Rectal smooth muscle tissue (tissue), 1 donor: Measurements from ENCODE around the gene CERS6.
"Not testable (repeated sequence)": the region's sequence is repeated elsewhere in the genome, so short reads cannot be mapped to it uniquely, and the experiment has no call there.

Source experiments
- H3K27ac ChIP-seq: one replicate; pipeline ENCODE4 v1.7.0; 2013; ENCODE audit warnings: low read depth, low read length, inconsistent platforms
- H3K27me3 ChIP-seq: one replicate; pipeline ENCODE4 v1.7.0; 2013; ENCODE audit warnings: low read length; ENCODE audit not compliant: control insufficient read depth, insufficient read depth
- H3K36me3 ChIP-seq: one replicate; pipeline ENCODE4 v1.7.0; 2013; ENCODE audit warnings: low read length; ENCODE audit not compliant: control insufficient read depth, insufficient read depth
- H3K4me1 ChIP-seq: one replicate; pipeline ENCODE4 v1.7.0; 2013; ENCODE audit warnings: low read length; ENCODE audit not compliant: control insufficient read depth, insufficient read depth
- H3K4me3 ChIP-seq: one replicate; pipeline ENCODE4 v1.7.0; 2013; ENCODE audit warnings: low read length
- H3K9ac ChIP-seq: one replicate; pipeline ENCODE4 v1.7.0; 2013; ENCODE audit warnings: low read length

CERS6 gene

DNA sequence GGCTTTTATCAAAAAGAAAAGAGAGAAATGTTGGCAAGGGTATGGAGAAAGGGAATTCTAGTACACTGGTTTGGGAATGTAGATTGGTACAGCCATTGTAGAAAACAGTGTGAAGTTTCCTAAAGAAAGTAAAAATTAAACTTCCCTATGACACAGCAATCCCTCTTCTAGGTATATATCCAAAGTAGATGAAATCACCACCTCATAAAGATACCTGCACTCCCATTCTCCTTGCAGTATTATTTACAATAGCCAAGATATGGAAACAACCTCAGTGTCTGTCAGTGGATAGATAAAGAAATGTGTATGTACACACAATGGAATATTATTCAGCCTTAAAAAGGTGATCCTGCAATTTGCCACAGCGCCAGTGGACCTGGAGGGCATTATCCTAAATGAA lies 199.1 kb downstream of the CERS6 start:
- Histone ChIP-seq H3K27me3 (no peaks in the 10 kb centered on the region), H3K9ac (no peak overlapping the region), H3K4me3 (no peak overlapping the region), H3K4me1 (no peaks in the 10 kb centered on the region), H3K27ac (no peak overlapping the region), H3K36me3 (no peaks in the 10 kb centered on the region)

DNA sequence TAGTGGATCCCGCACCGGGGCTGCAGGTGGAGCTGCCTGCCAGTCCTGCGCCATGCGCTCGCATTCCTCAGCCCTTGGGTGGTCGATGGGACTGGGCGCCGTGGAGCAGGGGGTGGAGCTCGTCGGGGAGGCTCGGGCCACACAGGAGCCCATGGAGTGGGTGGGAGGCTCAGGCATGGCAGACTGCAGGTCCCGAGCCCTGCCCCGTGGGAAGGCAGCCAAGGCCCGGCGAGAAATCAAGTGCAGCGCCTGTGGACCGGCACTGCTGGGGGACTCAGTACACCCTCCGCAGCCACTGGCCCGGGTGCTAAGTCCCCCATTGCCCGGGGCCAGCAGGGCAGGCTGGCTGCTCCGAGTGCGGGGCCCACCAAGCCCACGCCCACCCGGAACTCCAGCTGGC lies 201.3 kb downstream of the CERS6 start:
- not testable (repeated sequence) for H3K4me3 ChIP-seq, H3K27ac ChIP-seq, H3K9ac ChIP-seq, H3K4me1 ChIP-seq, H3K27me3 ChIP-seq, H3K36me3 ChIP-seq

DNA sequence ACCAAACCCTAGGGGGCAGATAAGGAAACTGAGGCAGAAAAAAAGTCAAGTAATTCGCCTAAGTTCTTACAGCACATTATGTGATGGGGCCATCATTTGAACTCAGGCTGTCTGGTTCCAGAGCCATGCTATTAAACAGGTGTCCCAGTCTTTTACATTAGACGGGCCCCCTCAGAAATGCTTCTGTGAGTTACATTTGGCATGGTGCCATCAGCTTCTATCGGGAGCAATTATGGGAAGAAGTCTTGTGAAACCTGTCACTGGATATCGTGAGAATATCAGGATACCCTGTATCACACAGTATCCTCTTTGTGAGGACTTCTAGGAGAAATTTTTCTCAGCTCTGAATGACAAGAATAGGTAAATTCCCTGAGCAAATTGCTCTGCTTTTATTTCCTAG lies 202.6 kb downstream of the CERS6 start:
- H3K4me3 ChIP-seq, result no peak overlapping the region

DNA sequence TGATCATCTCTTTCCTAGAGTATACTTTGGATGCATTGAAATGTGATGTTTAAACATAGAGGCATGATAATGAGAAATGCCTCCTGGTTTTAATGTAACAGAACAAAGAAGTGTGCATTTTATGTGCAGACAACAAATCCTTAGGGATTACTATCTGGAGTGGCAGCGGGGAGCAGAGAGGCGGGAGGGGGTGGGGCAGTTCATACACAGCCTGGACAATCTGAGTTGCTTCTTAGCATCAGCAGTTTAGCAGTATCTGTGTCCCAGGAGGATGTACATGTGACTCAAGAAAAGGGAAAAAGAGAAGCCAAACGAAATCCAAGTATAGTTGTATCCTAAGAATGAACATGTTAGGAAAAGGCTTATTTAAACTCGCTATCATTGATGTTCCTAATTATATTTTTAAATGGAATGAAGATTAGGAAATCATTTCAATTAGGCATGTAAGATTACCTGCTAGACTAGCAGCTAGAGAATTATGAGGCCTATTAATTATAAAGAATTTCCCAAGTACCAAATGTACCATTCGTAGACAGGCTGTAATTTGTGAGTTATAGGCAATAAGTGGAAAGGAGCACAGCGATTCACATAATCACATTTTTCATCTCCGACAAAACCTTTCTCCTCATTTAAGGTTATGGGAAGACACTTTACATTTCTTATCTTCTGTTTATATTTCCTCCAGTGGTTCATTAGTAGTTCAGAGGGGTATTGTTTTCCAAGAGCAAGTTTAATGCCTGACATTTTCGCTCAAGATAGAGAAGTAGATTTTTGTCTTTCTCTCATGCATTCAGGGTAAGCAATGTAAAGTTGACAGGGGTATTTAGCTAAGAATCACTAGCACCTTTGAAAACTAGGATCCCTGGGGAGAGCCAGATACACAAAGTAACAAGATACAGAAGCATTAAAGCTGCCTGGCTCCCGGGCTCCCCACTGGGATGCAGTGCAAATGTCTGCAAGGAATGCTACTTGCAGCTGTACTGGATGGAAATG lies 205.1 kb downstream of the CERS6 start:
- H3K4me1 ChIP-seq, result peaks cover 2% of the 10 kb centered on the region
- no peak overlapping the region for H3K4me3 ChIP-seq
- no peaks in the 10 kb centered on the region for H3K27me3 ChIP-seq
- no peak overlapping the region for H3K9ac ChIP-seq
- H3K36me3 ChIP-seq, result no peaks in the 10 kb centered on the region
- no peak overlapping the region for H3K27ac ChIP-seq

More for the DNA sequence above, 202.6 kb downstream of the CERS6 start:
- Histone ChIP-seq H3K9ac (no peak overlapping the region), H3K27me3 (no peaks in the 10 kb centered on the region), H3K36me3 (no peaks in the 10 kb centered on the region), H3K4me1 (peaks cover 2% of the 10 kb centered on the region), H3K27ac (no peak overlapping the region)

DNA sequence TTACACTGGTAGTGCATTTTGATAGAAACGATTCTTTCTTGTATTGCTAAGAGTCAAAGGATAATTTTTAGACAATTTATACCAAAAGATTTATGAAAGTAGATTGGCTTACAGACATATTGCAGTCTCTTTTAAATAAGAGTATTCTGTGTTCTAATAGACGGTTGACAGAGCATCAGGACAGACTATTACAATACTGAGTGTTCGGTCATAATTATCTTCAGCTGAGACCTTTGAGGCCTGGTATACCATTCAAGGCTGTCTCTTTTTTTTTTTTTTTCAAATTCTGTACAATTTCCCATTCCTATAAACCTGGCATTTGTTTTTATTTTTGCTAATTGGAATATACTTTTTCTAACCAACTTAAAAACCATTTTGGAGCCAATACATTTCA lies 205.8 kb downstream of the CERS6 start:
- Histone ChIP-seq H3K27ac (no peak overlapping the region), H3K36me3 (no peaks in the 10 kb centered on the region), H3K4me1 (peaks cover 2% of the 10 kb centered on the region), H3K4me3 (no peak overlapping the region), H3K9ac (no peak overlapping the region), H3K27me3 (no peaks in the 10 kb centered on the region)

DNA sequence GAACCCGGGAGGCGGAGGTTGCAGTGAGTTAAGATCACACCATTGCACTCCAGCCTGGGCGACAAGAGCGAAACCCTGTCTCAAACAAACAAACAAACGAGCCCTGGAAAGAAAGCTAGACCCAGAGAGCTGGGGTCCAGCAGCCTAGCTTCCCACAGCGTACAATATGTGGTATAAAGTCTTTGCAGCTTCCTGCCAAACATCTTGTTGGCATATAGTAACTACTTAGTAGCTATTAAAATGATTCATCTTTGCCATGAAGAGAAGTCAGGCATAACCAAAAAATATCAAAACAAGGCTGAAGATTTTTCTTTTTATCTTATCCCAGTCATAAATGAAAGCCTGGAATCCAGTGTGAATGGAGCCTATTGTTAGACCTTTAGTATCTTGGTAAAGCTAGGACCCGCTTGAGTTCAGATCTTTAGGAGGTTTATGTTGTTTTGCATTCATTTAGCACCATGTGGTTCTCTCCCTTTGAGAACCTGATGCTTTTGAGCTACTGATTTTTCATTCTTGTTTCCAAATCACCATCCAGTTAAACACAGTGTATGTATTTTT lies 206.7 kb downstream of the CERS6 start:
- Histone ChIP-seq H3K4me1 (peaks cover 2% of the 10 kb centered on the region), H3K36me3 (no peaks in the 10 kb centered on the region), H3K9ac (no peak overlapping the region), H3K27ac (no peak overlapping the region), H3K27me3 (no peaks in the 10 kb centered on the region), H3K4me3 (no peak overlapping the region)

DNA sequence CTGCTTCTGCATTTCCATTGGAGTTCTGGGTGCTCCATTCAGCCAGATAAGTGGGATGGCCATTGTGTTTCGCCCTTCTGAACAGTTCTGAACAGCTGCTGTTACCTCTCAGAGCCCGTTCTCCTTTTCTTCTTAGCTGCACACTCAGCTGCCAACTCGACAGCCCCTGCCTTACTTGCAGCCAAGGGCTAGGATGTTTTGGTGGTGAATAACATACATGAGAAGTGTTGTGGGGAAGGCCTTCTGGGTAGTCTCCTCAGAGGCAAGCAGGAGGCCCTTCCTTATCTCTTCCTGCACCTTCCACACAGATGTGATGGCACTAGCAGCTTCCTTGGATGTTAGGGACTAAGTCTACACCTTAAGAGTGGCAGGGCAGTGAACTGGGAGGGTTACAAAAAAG lies 207.9 kb downstream of the CERS6 start:
- H3K4me1 ChIP-seq, result peaks cover 2% of the 10 kb centered on the region
- no peaks in the 10 kb centered on the region for H3K36me3 ChIP-seq
- H3K27ac ChIP-seq, result no peak overlapping the region
- no peak overlapping the region for H3K4me3 ChIP-seq
- no peak overlapping the region for H3K9ac ChIP-seq
- H3K27me3 ChIP-seq, result no peaks in the 10 kb centered on the region

DNA sequence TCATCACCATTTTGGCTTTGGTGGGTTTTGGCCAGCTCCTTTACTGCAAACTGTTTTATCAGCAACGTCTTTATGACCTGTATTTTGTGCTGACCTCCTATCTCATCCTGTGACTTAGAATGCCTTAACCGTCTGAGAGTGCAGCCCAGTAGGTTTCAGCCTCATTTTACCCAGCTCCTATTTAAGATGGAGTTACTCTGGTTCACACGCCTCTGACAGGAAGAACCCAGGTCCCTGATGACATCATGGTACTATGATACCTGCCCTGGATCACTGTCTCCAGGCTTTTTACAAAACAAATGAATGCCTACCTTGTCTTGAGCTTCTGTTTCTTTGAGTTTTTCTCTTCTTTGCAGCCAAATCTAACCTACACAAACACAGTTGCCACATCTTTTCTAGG lies 208.6 kb downstream of the CERS6 start:
- not testable (repeated sequence) for H3K4me3 ChIP-seq, H3K27me3 ChIP-seq, H3K36me3 ChIP-seq, H3K27ac ChIP-seq, H3K9ac ChIP-seq, H3K4me1 ChIP-seq

DNA sequence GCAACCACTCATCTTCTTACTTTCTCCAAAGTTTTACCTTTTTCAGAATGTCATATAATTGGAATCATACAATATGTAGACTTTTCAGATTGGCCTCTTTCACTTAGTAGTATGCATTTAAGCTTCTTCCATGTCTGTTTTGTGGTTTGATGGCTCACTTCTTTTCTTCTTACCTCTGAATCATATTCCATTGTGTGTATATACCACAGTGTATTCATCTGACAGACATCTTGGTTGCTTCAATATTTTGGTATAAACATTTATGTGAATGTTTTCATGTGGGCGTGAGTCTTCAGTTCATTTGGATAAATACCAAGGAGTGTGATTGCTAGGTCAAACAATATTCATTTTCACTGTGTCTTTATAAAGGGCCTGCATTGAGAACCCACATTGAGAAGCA lies 210.3 kb downstream of the CERS6 start:
- no peaks in the 10 kb centered on the region for H3K4me1 ChIP-seq

DNA sequence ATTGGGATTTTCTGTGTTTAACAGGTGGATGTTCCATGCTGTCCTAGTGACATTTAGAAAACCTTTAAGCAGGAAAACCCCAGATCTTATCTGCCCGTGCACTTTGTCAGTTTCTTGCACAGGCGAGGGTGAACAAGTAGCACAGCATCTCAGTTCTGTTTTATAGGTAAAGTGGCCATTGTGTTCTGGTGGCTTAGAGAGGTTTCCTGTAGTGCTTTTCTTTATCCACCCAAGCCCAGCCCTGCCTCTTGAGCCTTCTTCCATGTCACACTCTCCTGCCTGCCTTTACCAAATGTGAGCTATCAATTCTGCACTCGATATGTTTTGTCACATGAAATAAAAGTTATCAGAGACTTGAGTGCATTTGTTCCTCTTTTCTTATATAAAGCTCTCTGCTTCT lies 211.1 kb downstream of the CERS6 start:
- Histone ChIP-seq H3K27me3 (no peaks in the 10 kb centered on the region), H3K36me3 (no peaks in the 10 kb centered on the region), H3K4me1 (no peaks in the 10 kb centered on the region), H3K9ac (no peak overlapping the region), H3K27ac (no peak overlapping the region), H3K4me3 (no peak overlapping the region)

More for the DNA sequence above, 210.3 kb downstream of the CERS6 start:
- Histone ChIP-seq H3K27me3 (no peaks in the 10 kb centered on the region), H3K9ac (no peak overlapping the region), H3K36me3 (no peaks in the 10 kb centered on the region), H3K27ac (no peak overlapping the region), H3K4me3 (no peak overlapping the region)

DNA sequence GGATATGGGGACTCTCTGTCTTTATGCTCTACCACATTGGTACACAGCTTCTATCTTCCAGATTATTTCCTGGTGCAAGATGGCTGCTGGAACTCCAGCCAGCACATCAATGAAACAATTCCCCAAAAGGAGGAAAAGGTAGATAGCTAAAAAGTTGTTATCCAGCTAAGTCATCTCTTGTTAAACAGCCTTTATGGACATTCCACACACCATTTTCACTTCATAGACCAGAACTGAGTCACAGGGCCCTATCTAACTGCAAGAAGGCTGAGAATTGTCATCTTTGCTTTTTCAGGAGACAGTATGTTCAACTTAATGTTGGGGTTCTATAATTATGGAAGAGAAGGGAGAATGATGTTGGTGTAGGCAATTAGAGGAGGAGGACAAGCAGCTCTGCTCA lies 213.1 kb downstream of the CERS6 start:
- Histone ChIP-seq H3K4me3 (no peak overlapping the region), H3K36me3 (no peaks in the 10 kb centered on the region), H3K9ac (no peak overlapping the region), H3K27me3 (no peaks in the 10 kb centered on the region), H3K27ac (no peak overlapping the region), H3K4me1 (no peaks in the 10 kb centered on the region)

DNA sequence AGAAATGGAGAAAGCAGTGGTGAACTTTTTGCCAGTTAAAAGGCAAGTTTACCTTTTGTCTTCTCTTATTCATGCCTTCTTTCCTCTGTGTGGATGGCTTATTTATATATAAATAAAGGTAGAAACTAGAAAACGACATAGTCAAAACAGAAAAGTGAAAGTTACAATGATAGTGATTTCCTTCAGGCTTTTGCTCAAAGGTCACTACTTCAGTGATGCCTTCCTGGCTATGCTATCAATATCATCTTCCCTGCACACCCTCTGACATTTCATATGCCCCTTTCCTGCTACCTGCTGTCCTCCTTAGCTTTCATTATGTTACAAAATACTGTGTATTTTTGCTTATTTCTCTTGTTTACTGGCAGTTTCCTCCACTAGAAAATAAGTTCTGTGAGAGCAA lies 214.4 kb downstream of the CERS6 start:
- H3K9ac ChIP-seq, result no peak overlapping the region
- H3K27ac ChIP-seq, result no peak overlapping the region
- H3K4me3 ChIP-seq, result no peak overlapping the region
- no peaks in the 10 kb centered on the region for H3K4me1 ChIP-seq
- H3K36me3 ChIP-seq, result no peaks in the 10 kb centered on the region
- H3K27me3 ChIP-seq, result no peaks in the 10 kb centered on the region

DNA sequence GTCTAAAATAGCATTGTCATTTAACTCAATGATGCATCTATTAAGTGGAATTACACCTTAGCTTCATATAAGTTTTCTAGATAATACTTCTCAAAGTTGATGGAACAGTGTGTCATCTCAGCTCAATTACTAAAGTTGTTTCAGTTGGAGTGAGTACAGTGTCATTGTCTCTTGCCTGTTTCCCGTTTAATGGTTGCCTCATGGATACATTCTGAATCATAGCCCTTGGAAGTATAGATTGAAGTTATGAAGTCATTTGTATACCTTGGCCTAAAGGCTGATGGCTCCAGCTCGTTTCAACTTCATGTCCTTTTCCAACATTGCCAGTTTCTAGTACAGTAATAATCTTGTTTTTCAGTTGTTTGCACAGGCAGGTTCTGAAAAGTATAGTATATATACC lies 215.9 kb downstream of the CERS6 start:
- H3K27me3 ChIP-seq, result no peaks in the 10 kb centered on the region
- H3K27ac ChIP-seq, result no peak overlapping the region
- no peak overlapping the region for H3K9ac ChIP-seq
- no peaks in the 10 kb centered on the region for H3K36me3 ChIP-seq
- H3K4me3 ChIP-seq, result no peak overlapping the region
- H3K4me1 ChIP-seq, result no peaks in the 10 kb centered on the region
